Skeletal muscle satellite cell (primary cell): ENCODE results near the gene PRKN.
"Not testable (repeated sequence)": the region's sequence is repeated elsewhere in the genome, so short reads cannot be mapped to it uniquely, and the experiment has no call there.

Experiments used
- H3K27me3 ChIP-seq: 2 replicates; pipeline ENCODE4 v1.7.0; 2013; ENCODE audit warnings: low read length; ENCODE audit not compliant: control insufficient read depth, insufficient read depth
- H3K36me3 ChIP-seq: 2 replicates; pipeline ENCODE4 v1.7.0; 2013; ENCODE audit warnings: mild to moderate bottlenecking, control low read depth, low read length; ENCODE audit not compliant: insufficient read depth
- H3K4me1 ChIP-seq: 2 replicates; pipeline ENCODE4 v1.7.0; 2013; ENCODE audit warnings: low read length; ENCODE audit not compliant: control insufficient read depth, insufficient read depth
- H3K4me2 ChIP-seq: 2 replicates; pipeline ENCODE4 v1.7.0; 2013; ENCODE audit warnings: mild to moderate bottlenecking, low read length
- H3K4me3 ChIP-seq: 2 replicates; pipeline ENCODE4 v1.7.0; 2013; ENCODE audit warnings: low read length
- H3K9ac ChIP-seq: 2 replicates; pipeline ENCODE4 v1.7.0; 2013; ENCODE audit warnings: mild to moderate bottlenecking, low read depth, low read length, moderate library complexity
- H3K9me3 ChIP-seq: replicated peaks from 2 replicates; pipeline ENCODE4 v1.7.0; 2013; ENCODE audit warnings: mild to moderate bottlenecking, control low read depth, low read length

The PRKN gene

DNA sequence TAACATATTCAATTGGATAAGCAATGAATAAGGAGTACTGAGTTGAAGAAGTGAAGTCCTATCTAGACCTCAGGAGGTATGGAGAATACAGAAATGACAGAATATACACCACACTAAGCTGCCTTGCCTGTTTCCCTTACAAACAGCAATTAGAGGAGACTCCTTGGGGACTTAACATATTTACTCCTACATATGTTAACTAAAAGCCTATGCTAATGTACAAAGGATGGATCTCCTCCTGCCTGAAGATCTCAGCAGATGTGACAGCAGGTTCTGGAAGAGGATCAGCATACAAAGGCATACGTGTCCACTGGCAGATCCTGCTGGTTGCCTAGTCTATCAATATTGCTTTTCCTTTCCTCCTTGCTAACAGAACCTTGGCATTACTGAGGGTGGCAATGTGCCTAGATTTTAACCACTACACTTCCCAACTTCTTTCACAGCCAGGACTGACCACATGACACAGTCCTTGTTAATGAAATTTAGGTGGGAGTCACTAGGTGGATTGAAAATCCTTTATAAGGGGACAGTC lies 29.6 kb downstream of the PRKN start:
- Histone ChIP-seq H3K4me2 (no peak overlapping the region), H3K9ac (no peak overlapping the region), H3K36me3 (no peaks in the 10 kb centered on the region), H3K9me3 (no peaks in the 10 kb centered on the region), H3K4me1 (no peaks in the 10 kb centered on the region), H3K4me3 (no peak overlapping the region), H3K27me3 (no peaks in the 10 kb centered on the region)

- H3K36me3 ChIP-seq: no peaks in the 10 kb centered on the region
- no peak overlapping the region for H3K4me2 ChIP-seq
- H3K4me1 ChIP-seq: no peaks in the 10 kb centered on the region
- no peak overlapping the region for H3K4me3 ChIP-seq
- no peak overlapping the region for H3K9ac ChIP-seq
- no peaks in the 10 kb centered on the region for H3K9me3 ChIP-seq
- H3K27me3 ChIP-seq: no peaks in the 10 kb centered on the region
Measured at GRCh38 chr6:162690158-162690557, 37.4 kb downstream of the PRKN start.

DNA sequence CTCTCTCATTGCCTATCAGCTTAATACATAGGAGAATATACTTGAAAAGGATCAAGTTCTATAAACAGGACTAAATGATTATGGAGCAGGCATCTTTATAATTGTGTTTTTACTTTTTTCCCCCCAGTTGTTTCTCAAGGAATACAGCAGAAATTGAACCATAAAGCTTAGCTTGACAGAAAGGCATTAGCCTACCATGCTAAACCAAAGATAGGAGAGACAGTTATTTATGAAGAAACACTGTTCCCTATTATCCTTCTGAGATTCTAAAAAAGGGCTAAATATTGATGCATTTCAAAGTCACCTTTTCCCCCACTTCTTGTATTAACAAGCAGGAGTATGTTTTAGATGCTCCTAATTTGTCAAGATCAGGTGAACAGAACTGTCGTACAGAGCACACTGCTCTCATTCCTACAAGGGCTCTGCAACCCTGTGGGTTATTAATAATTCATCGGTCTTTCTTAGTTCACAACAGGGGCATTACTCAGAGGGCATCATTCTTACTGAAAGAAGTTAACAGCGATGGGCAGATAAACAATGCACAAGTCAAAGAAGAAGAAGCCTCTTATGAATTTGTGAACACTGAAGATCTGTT lies 38.7 kb downstream of the PRKN start:
- Histone ChIP-seq H3K27me3 (no peaks in the 10 kb centered on the region), H3K4me3 (no peak overlapping the region), H3K36me3 (no peaks in the 10 kb centered on the region), H3K9me3 (no peaks in the 10 kb centered on the region), H3K9ac (no peak overlapping the region), H3K4me2 (no peak overlapping the region), H3K4me1 (no peaks in the 10 kb centered on the region)

- Histone ChIP-seq H3K4me2 (no peak overlapping the region), H3K9me3 (no peaks in the 10 kb centered on the region), H3K4me3 (no peak overlapping the region), H3K4me1 (no peaks in the 10 kb centered on the region), H3K9ac (no peak overlapping the region), H3K36me3 (no peaks in the 10 kb centered on the region), H3K27me3 (no peaks in the 10 kb centered on the region)
Measured at GRCh38 chr6:162685586-162685985, 42.0 kb downstream of the PRKN start.

GRCh38 chr6:162684961-162685360 lies 42.6 kb downstream of the PRKN start:
- Histone ChIP-seq H3K27me3 (no peaks in the 10 kb centered on the region), H3K9ac (no peak overlapping the region), H3K9me3 (no peaks in the 10 kb centered on the region), H3K4me3 (no peak overlapping the region), H3K4me1 (no peaks in the 10 kb centered on the region), H3K36me3 (no peaks in the 10 kb centered on the region), H3K4me2 (no peak overlapping the region)

- no peaks in the 10 kb centered on the region for H3K4me1 ChIP-seq
- H3K9ac ChIP-seq: no peak overlapping the region
- H3K4me3 ChIP-seq: no peak overlapping the region
- no peaks in the 10 kb centered on the region for H3K27me3 ChIP-seq
- no peaks in the 10 kb centered on the region for H3K9me3 ChIP-seq
- H3K36me3 ChIP-seq: no peaks in the 10 kb centered on the region
- H3K4me2 ChIP-seq: no peak overlapping the region
Measured at GRCh38 chr6:162684052-162684451, 43.5 kb downstream of the PRKN start.

- H3K27me3 ChIP-seq: no peaks in the 10 kb centered on the region
- H3K36me3 ChIP-seq: no peaks in the 10 kb centered on the region
- no peak overlapping the region for H3K4me3 ChIP-seq
- no peak overlapping the region for H3K4me2 ChIP-seq
- no peaks in the 10 kb centered on the region for H3K4me1 ChIP-seq
- no peaks in the 10 kb centered on the region for H3K9me3 ChIP-seq
- no peak overlapping the region for H3K9ac ChIP-seq
Measured at GRCh38 chr6:162683135-162683534, 44.4 kb downstream of the PRKN start.

GRCh38 chr6:162681447-162681846 lies 46.1 kb downstream of the PRKN start:
- H3K9me3 ChIP-seq: no peaks in the 10 kb centered on the region
- no peak overlapping the region for H3K9ac ChIP-seq
- no peaks in the 10 kb centered on the region for H3K36me3 ChIP-seq

DNA sequence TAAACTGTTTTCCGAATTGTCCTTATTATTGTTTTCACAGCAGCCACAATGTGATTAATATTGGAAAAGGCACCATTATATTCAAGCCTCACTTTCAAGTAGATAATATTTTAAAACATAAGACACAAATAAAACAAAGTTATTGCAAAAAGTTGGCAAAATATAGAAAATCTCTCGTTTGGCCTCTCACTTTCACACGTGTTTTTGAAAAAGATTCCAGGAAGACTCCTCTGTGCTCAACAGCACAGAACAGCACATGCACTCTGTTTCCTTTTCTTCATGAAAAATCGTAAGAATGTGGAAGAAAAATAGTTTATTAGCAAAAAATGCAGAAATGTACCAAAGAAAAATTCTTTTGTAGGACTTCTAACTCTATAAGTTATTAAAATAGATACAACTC lies 46.7 kb downstream of the PRKN start:
- Histone ChIP-seq H3K36me3 (no peaks in the 10 kb centered on the region), H3K4me2 (no peak overlapping the region), H3K4me3 (no peak overlapping the region), H3K9ac (no peak overlapping the region), H3K27me3 (no peaks in the 10 kb centered on the region), H3K4me1 (no peaks in the 10 kb centered on the region), H3K9me3 (no peaks in the 10 kb centered on the region)

More at GRCh38 chr6:162681447-162681846, 46.1 kb downstream of the PRKN start:
- Histone ChIP-seq H3K4me1 (no peaks in the 10 kb centered on the region), H3K27me3 (no peaks in the 10 kb centered on the region), H3K4me3 (no peak overlapping the region), H3K4me2 (no peak overlapping the region)

- Histone ChIP-seq H3K4me1 (no peaks in the 10 kb centered on the region), H3K9ac (no peak overlapping the region), H3K4me3 (no peak overlapping the region), H3K9me3 (no peaks in the 10 kb centered on the region), H3K36me3 (no peaks in the 10 kb centered on the region), H3K27me3 (no peaks in the 10 kb centered on the region), H3K4me2 (no peak overlapping the region)
Measured at GRCh38 chr6:162680367-162680766, 47.2 kb downstream of the PRKN start.

- H3K9ac ChIP-seq: no peak overlapping the region
- no peaks in the 10 kb centered on the region for H3K9me3 ChIP-seq
- no peak overlapping the region for H3K4me3 ChIP-seq
- H3K4me1 ChIP-seq: no peaks in the 10 kb centered on the region
- H3K36me3 ChIP-seq: no peaks in the 10 kb centered on the region
- no peak overlapping the region for H3K4me2 ChIP-seq
- no peaks in the 10 kb centered on the region for H3K27me3 ChIP-seq
Measured at GRCh38 chr6:162679681-162680080, 47.9 kb downstream of the PRKN start.

GRCh38 chr6:162678896-162679295 lies 48.7 kb downstream of the PRKN start:
- not testable (repeated sequence) for H3K36me3 ChIP-seq, H3K27me3 ChIP-seq, H3K9me3 ChIP-seq, H3K9ac ChIP-seq, H3K4me3 ChIP-seq, H3K4me2 ChIP-seq, H3K4me1 ChIP-seq
